Measurements from ENCODE around the gene PACSIN1. TPM values are rescaled to one million over a fixed set of nuclear protein-coding genes. Genes with fewer than 3 reads are reported as not detected.

The PACSIN1 gene
- total RNA-seq, 4 donors from 2014 or later = not detected

- H3K4me3 ChIP-seq = no peak overlapping the region
- intact Hi-C loops (cut with DNase I) = no loop called here
- H3K27me3 ChIP-seq = peaks cover 0 to 33% (median 0%) of the 10 kb centered on the region in 4 donors
- peaks cover 0 to 10% (median 0%) of the 10 kb centered on the region in 3 donors for H3K4me1 ChIP-seq
- no peak overlapping the region for H3K27ac ChIP-seq
- TF ChIP-seq CTCF (IDR thresholded peaks at IDR 0.05) (no peak), POLR2A (IDR thresholded peaks at IDR 0.05) (no peak)
- H3K36me3 ChIP-seq = no peaks in the 10 kb centered on the region
- no peaks in the 10 kb centered on the region for H3K9me3 ChIP-seq
- no peak for DNase-seq
- 63 to 81% methylated on average over 4 of the region's 4 CpGs for WGBS, 2 donors
These were observed 51.6 kb downstream of the PACSIN1 start for GRCh38 chr6:34517461-34517881.

GRCh38 chr6:34517966-34518365, 52.1 kb downstream of the PACSIN1 start:
- WGBS, 2 donors = 80% methylated on average over 1 of the region's 8 CpGs; no CpG with 5 or more reads in 1 of the 2 donors
- peaks cover 0 to 33% (median 0%) of the 10 kb centered on the region in 4 donors for H3K27me3 ChIP-seq
- H3K4me1 ChIP-seq = peaks cover 0 to 10% (median 0%) of the 10 kb centered on the region in 3 donors
- no peaks in the 10 kb centered on the region for H3K9me3 ChIP-seq
- DNase-seq = no peak
- TF ChIP-seq CTCF (IDR thresholded peaks at IDR 0.05) (no peak), POLR2A (IDR thresholded peaks at IDR 0.05) (no peak)
- H3K4me3 ChIP-seq = no peak overlapping the region
- intact Hi-C loops (cut with DNase I) = no loop called here
- no peaks in the 10 kb centered on the region for H3K36me3 ChIP-seq
- no peak overlapping the region for H3K27ac ChIP-seq

- Histone ChIP-seq H3K27me3 (peaks cover 0 to 33% (median 0%) of the 10 kb centered on the region in 4 donors), H3K4me3 (no peak overlapping the region), H3K27ac (no peak overlapping the region), H3K36me3 (no peaks in the 10 kb centered on the region), H3K9me3 (no peaks in the 10 kb centered on the region), H3K4me1 (peaks cover 0 to 10% (median 0%) of the 10 kb centered on the region in 3 donors)
- whole genome bisulfite sequencing, 2 donors = 79 to 90% methylated on average over 3 to 4 of the region's 4 CpGs
- no peak for DNase-seq
- no peak for TF ChIP-seq CTCF (IDR thresholded peaks at IDR 0.05)
- no peak for TF ChIP-seq POLR2A (IDR thresholded peaks at IDR 0.05)
- intact Hi-C loops (cut with DNase I) = no loop called here
These were observed 52.9 kb downstream of the PACSIN1 start for GRCh38 chr6:34518669-34519365.

- no peak overlapping the region for H3K27ac ChIP-seq
- peaks cover 0 to 24% (median 0%) of the 10 kb centered on the region in 4 donors for H3K27me3 ChIP-seq
- H3K9me3 ChIP-seq = no peaks in the 10 kb centered on the region
- H3K4me3 ChIP-seq = no peak overlapping the region
- TF ChIP-seq CTCF (IDR thresholded peaks at IDR 0.05) (no peak), POLR2A (IDR thresholded peaks at IDR 0.05) (no peak)
- WGBS, 2 donors = 87 to 91% methylated on average over 5 to 8 of the region's 8 CpGs
- DNase-seq = no peak
- intact Hi-C loops (cut with DNase I) = no loop called here
- H3K36me3 ChIP-seq = no peaks in the 10 kb centered on the region
- peaks cover 0 to 3% (median 0%) of the 10 kb centered on the region in 3 donors for H3K4me1 ChIP-seq
These were observed 54.2 kb downstream of the PACSIN1 start for GRCh38 chr6:34519971-34520644.
